SK-N-SH treated with all-trans-retinoic acid at 6 μM for 48 hours (cell line): ENCODE data around the gene TAX1BP1.

Source experiments
- ATAC-seq: fragments of 200-7000 bp; cut with Tn5 transposase; 3 replicates; pipeline ENCODE4 v1.9.1; 2020; ENCODE audit warnings: mild to moderate bottlenecking, moderate library complexity
- ARNTL ChIP-seq: fragments of 450-650 bp; formaldehyde crosslinking; IDR thresholded peaks from 2 replicates; pipeline ENCODE4 v1.5.0; 2020; ENCODE audit warnings: low read depth, mild to moderate bottlenecking, moderate library complexity, borderline replicate concordance
- BACH2 ChIP-seq: fragments of 250-450 bp; sonication (Bioruptor Pico); IDR thresholded peaks from 2 replicates; pipeline ENCODE4 v1.9.0; 2021; ENCODE audit warnings: mild to moderate bottlenecking, borderline replicate concordance
- CSDC2 ChIP-seq: fragments of 250-450 bp; sonication (Bioruptor Pico); IDR thresholded peaks from 2 replicates; pipeline ENCODE4 v1.5.0; 2020; ENCODE audit warnings: mild to moderate bottlenecking, moderate library complexity
- ESRRG ChIP-seq: fragments of 250-450 bp; sonication (Bioruptor Pico); IDR thresholded peaks from 2 replicates; pipeline ENCODE4 v1.6.1; 2021; ENCODE audit warnings: mild to moderate bottlenecking
- GLIS3 ChIP-seq: fragments of 250-450 bp; sonication (Bioruptor Pico); IDR thresholded peaks from 2 replicates; pipeline ENCODE4 v1.5.0; 2020; ENCODE audit warnings: mild to moderate bottlenecking, moderate library complexity
- PPARA ChIP-seq: fragments of 250-450 bp; sonication (Bioruptor Pico); IDR thresholded peaks from 2 replicates; pipeline ENCODE4 v1.5.0; 2020; ENCODE audit warnings: mild to moderate bottlenecking, borderline replicate concordance
- RARB ChIP-seq: fragments of 250-450 bp; sonication (Bioruptor Pico); IDR thresholded peaks from 2 replicates; pipeline ENCODE4 v1.8.0; 2021; ENCODE audit warnings: mild to moderate bottlenecking, moderate library complexity
- SNAI2 ChIP-seq: fragments of 250-450 bp; sonication (Bioruptor Pico); IDR thresholded peaks from 2 replicates; pipeline ENCODE4 v1.5.0; 2020; ENCODE audit warnings: mild to moderate bottlenecking, moderate library complexity
- TCF4 ChIP-seq: fragments of 250-450 bp; sonication (Bioruptor Pico); IDR thresholded peaks from 2 replicates; pipeline ENCODE4 v1.8.0; 2021; ENCODE audit warnings: mild to moderate bottlenecking, moderate library complexity, borderline replicate concordance
- TOX ChIP-seq: fragments of 250-450 bp; sonication (Bioruptor Pico); IDR thresholded peaks from 2 replicates; pipeline ENCODE4 v1.8.0; 2021; ENCODE audit warnings: mild to moderate bottlenecking, moderate library complexity, borderline replicate concordance
- ZC3H10 ChIP-seq: fragments of 250-450 bp; sonication (Bioruptor Pico); IDR thresholded peaks from 2 replicates; pipeline ENCODE4 v1.5.1; 2021; ENCODE audit warnings: mild to moderate bottlenecking, moderate library complexity
- ZFP3 ChIP-seq: fragments of 250-450 bp; sonication (Bioruptor Pico); IDR thresholded peaks from 2 replicates; pipeline ENCODE4 v1.5.0; 2020; ENCODE audit warnings: mild to moderate bottlenecking, moderate library complexity
- ZFP30 ChIP-seq: fragments of 450-650 bp; formaldehyde crosslinking; IDR thresholded peaks from 2 replicates; pipeline ENCODE4 v1.5.0; 2022; ENCODE audit warnings: mild to moderate bottlenecking, moderate library complexity
- ZNF8 ChIP-seq: fragments of 450-650 bp; formaldehyde crosslinking; IDR thresholded peaks from 2 replicates; pipeline ENCODE4 v1.5.0; 2020; ENCODE audit warnings: mild to moderate bottlenecking, moderate library complexity
- TF ChIP-seq, protein P1 (sequence below): fragments of 250-450 bp; sonication (Bioruptor Pico); IDR thresholded peaks from 2 replicates; pipeline ENCODE4 v1.5.0; 2020; ENCODE audit warnings: mild to moderate bottlenecking, moderate library complexity
- TF ChIP-seq, protein P2 (sequence below): fragments of 250-450 bp; sonication (Bioruptor Pico); IDR thresholded peaks from 2 replicates; pipeline ENCODE4 v1.8.0; 2020; ENCODE audit warnings: mild to moderate bottlenecking, moderate library complexity, borderline replicate concordance
- TF ChIP-seq, protein P3 (sequence below): fragments of 250-450 bp; sonication (Bioruptor Pico); IDR thresholded peaks from 2 replicates; pipeline ENCODE4 v1.8.0; 2021; ENCODE audit warnings: low read depth, mild to moderate bottlenecking, moderate library complexity, borderline replicate concordance
- TF ChIP-seq, protein P4 (sequence below): fragments of 250-450 bp; sonication (Bioruptor Pico); IDR thresholded peaks from 2 replicates; pipeline ENCODE4 v1.5.1; 2021; ENCODE audit warnings: mild to moderate bottlenecking, moderate library complexity

TAX1BP1 gene

DNA sequence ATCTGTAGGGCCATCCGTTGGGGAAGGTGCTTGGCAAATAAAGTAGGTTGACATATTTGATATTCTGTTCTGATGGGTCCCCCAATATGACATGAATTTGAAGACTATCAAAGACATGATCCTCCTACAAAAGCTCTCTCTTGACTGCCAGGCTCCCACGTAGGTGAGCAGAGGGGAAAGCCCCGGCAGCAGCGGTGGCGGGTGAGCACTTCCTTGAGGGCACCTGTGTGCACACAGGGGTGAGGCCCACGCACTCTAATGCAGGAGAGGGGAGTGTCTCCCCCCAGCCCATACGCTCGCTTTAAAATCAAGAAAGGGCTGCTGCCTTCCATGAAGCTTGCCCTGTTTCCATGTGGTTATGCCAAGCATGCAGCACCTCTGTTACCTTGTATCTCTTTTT lies 100.4 kb downstream of the TAX1BP1 start:
- TF ChIP-seq ZC3H10 (CRISPR knock-in tag) = no peak
- TF ChIP-seq TOX (CRISPR knock-in tag) = no peak
- TF ChIP-seq BACH2 (CRISPR knock-in tag) = no peak

DNA sequence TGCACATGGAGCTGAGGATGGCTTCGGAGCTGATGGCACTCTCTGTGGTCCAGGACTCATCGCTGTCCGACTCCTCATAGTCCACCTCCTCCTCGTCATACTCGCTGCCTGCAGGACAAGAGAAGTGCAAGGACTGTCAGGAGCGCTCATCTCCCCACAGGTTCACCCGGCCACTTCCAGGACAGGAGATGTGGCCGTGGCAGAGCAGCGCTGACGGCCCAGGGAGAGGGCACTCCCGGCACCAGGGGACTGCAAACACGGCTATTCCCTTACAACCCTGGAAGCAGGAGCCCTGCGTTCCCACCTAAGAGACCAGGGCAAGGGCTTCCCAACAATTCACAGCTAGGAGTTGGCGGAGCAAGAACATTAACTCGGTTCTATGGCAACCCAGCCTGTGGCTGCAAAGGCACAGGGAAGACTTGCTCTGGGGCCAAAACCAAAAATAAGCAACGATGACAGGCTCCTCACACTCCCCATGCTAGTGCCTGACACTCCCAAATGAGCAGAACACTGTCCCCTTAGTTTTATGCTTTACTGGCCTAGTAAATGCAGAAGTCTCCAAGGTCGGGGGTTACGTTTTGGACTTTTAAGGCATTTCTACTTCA lies 100.9 kb downstream of the TAX1BP1 start:
- no peak for ATAC-seq
- TF ChIP-seq SNAI2 (CRISPR knock-in tag) (no peak), TCF4 (CRISPR knock-in tag) (no peak), ARNTL (CRISPR knock-in tag) (no peak), RARB (CRISPR knock-in tag) (no peak), ESRRG (CRISPR knock-in tag) (no peak), ZFP3 (CRISPR knock-in tag) (no peak), GLIS3 (CRISPR knock-in tag) (no peak), ZNF8 (CRISPR knock-in tag) (no peak), BACH2 (CRISPR knock-in tag) (no peak), CSDC2 (CRISPR knock-in tag) (no peak), ZC3H10 (CRISPR knock-in tag) (no peak)

More for the DNA sequence above, 100.4 kb downstream of the TAX1BP1 start:
- ATAC-seq = no peak

DNA sequence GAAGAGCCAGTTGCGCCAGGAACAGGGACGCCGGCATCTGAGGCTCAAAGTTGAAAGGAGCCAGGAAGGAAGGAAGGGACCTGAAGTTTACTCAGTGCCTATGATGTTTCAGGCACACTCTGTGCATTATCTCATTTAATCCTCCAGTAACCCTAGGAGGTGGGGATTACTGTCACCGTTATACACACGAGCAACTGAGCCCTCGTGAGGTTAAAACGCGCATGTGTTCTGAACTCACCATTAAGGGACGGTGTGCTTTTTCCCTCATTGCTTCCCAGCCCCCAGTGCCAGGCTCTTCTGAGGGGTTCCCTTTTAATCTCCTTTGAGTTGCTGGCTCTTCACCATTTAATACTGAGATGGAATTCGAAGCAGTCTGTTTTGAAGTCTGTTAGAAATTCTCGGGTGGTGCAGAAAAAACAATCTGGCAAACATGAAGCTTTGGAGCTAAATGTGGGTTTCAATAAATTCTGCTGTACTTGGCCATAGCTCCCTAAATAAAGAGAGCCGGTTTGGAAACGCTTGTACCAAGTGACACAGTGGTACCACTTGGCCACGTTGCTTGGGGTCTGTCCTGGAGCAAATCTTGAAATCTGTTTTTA lies 102.2 kb downstream of the TAX1BP1 start:
- TF ChIP-seq SNAI2 (CRISPR knock-in tag) (no peak), ARNTL (CRISPR knock-in tag) (no peak), TCF4 (CRISPR knock-in tag) (no peak)
- ATAC-seq = no peak

DNA sequence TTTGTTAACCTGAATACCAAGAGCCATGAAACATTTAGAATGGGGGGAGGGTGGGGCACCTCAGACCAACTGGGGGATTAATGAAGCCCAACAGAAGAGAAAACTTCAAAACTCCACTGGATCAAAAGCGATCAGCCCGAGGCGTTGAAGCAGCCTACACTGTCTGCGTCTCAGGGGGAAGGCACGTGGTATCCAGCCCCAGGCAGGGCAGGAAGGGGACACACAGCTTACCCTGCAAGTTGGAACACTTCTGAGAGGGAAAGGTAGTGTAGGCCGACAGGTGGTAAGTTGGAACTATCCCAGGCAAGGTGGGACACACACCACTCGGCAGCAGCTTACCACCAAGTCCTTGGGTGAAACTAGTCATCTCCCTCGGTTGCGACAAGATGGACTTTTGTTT lies 102.9 kb downstream of the TAX1BP1 start:
- TF ChIP-seq ZC3H10 (CRISPR knock-in tag) = no peak
- TF ChIP-seq, protein P1, sequence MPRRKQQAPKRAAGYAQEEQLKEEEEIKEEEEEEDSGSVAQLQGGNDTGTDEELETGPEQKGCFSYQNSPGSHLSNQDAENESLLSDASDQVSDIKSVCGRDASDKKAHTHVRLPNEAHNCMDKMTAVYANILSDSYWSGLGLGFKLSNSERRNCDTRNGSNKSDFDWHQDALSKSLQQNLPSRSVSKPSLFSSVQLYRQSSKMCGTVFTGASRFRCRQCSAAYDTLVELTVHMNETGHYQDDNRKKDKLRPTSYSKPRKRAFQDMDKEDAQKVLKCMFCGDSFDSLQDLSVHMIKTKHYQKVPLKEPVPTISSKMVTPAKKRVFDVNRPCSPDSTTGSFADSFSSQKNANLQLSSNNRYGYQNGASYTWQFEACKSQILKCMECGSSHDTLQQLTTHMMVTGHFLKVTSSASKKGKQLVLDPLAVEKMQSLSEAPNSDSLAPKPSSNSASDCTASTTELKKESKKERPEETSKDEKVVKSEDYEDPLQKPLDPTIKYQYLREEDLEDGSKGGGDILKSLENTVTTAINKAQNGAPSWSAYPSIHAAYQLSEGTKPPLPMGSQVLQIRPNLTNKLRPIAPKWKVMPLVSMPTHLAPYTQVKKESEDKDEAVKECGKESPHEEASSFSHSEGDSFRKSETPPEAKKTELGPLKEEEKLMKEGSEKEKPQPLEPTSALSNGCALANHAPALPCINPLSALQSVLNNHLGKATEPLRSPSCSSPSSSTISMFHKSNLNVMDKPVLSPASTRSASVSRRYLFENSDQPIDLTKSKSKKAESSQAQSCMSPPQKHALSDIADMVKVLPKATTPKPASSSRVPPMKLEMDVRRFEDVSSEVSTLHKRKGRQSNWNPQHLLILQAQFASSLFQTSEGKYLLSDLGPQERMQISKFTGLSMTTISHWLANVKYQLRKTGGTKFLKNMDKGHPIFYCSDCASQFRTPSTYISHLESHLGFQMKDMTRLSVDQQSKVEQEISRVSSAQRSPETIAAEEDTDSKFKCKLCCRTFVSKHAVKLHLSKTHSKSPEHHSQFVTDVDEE (CRISPR knock-in tag) = no peak
- TF ChIP-seq, protein P2, sequence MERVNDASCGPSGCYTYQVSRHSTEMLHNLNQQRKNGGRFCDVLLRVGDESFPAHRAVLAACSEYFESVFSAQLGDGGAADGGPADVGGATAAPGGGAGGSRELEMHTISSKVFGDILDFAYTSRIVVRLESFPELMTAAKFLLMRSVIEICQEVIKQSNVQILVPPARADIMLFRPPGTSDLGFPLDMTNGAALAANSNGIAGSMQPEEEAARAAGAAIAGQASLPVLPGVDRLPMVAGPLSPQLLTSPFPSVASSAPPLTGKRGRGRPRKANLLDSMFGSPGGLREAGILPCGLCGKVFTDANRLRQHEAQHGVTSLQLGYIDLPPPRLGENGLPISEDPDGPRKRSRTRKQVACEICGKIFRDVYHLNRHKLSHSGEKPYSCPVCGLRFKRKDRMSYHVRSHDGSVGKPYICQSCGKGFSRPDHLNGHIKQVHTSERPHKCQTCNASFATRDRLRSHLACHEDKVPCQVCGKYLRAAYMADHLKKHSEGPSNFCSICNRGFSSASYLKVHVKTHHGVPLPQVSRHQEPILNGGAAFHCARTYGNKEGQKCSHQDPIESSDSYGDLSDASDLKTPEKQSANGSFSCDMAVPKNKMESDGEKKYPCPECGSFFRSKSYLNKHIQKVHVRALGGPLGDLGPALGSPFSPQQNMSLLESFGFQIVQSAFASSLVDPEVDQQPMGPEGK (CRISPR knock-in tag) = no peak
- TF ChIP-seq, protein P3, sequence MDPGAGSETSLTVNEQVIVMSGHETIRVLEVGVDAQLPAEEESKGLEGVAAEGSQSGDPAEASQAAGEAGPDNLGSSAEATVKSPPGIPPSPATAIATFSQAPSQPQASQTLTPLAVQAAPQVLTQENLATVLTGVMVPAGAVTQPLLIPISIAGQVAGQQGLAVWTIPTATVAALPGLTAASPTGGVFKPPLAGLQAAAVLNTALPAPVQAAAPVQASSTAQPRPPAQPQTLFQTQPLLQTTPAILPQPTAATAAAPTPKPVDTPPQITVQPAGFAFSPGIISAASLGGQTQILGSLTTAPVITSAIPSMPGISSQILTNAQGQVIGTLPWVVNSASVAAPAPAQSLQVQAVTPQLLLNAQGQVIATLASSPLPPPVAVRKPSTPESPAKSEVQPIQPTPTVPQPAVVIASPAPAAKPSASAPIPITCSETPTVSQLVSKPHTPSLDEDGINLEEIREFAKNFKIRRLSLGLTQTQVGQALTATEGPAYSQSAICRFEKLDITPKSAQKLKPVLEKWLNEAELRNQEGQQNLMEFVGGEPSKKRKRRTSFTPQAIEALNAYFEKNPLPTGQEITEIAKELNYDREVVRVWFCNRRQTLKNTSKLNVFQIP = no peak
- no peak for TF ChIP-seq GLIS3 (CRISPR knock-in tag)
- TF ChIP-seq, protein P4, sequence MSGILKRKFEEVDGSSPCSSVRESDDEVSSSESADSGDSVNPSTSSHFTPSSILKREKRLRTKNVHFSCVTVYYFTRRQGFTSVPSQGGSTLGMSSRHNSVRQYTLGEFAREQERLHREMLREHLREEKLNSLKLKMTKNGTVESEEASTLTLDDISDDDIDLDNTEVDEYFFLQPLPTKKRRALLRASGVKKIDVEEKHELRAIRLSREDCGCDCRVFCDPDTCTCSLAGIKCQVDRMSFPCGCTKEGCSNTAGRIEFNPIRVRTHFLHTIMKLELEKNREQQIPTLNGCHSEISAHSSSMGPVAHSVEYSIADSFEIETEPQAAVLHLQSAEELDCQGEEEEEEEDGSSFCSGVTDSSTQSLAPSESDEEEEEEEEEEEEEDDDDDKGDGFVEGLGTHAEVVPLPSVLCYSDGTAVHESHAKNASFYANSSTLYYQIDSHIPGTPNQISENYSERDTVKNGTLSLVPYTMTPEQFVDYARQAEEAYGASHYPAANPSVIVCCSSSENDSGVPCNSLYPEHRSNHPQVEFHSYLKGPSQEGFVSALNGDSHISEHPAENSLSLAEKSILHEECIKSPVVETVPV (CRISPR knock-in tag) = no peak
- no peak for TF ChIP-seq ESRRG (CRISPR knock-in tag)
- TF ChIP-seq ZFP30 (CRISPR knock-in tag) = no peak
- no peak for TF ChIP-seq PPARA (CRISPR knock-in tag)
- no peak for TF ChIP-seq ZFP3 (CRISPR knock-in tag)
- TF ChIP-seq, all 23 proteins: peak for 0
- ATAC-seq = no peak
